GM23338 (cell line): ENCODE data around the gene MPZL1. TPM values are rescaled to one million over a fixed set of nuclear protein-coding genes. Genes with fewer than 3 reads are reported as not detected.

Source experiments
- ATAC-seq: fragments of 200-7000 bp; cut with Tn5 transposase; 3 replicates; pipeline ENCODE4 v1.9.1; 2020
- DNase-seq: peaks from one replicate; pipeline ENCODE4 v3.0.0-alpha.2; 2015; ENCODE audit warnings: low spot score
- H2AFZ ChIP-seq: fragments of 200-600 bp; sonication (generic); 2 replicates; pipeline ENCODE4 v1.8.0; 2016; ENCODE audit warnings: antibody characterized with exemption, mild to moderate bottlenecking, moderate library complexity
- H3F3A ChIP-seq: fragments of 200-600 bp; sonication (generic); replicated peaks from 2 replicates; pipeline ENCODE4 v1.8.0; 2017; ENCODE audit warnings: antibody characterized with exemption, mixed run types, low read depth
- H3K27ac ChIP-seq: fragments of 200-600 bp; sonication (generic); 2 replicates; pipeline ENCODE4 v1.6.1; 2016; ENCODE audit warnings: low read depth
- H3K27me3 ChIP-seq: fragments of 200-600 bp; sonication (generic); 2 replicates; pipeline ENCODE4 v1.8.0; 2016; ENCODE audit warnings: mild to moderate bottlenecking, mixed run types, moderate library complexity; ENCODE audit not compliant: insufficient read depth
- H3K36me3 ChIP-seq: fragments of 200-600 bp; sonication (generic); 2 replicates; pipeline ENCODE4 v1.8.0; 2016; ENCODE audit warnings: mild to moderate bottlenecking; ENCODE audit not compliant: insufficient read depth
- H3K4me1 ChIP-seq: fragments of 200-600 bp; sonication (generic); 2 replicates; pipeline ENCODE4 v1.8.0; 2016; ENCODE audit warnings: mild to moderate bottlenecking, moderate library complexity; ENCODE audit not compliant: insufficient read depth
- H3K4me2 ChIP-seq: fragments of 200-600 bp; sonication (generic); 2 replicates; pipeline ENCODE4 v1.7.1; 2017; ENCODE audit warnings: mixed run types
- H3K4me3 ChIP-seq: fragments of 200-600 bp; sonication (generic); 2 replicates; pipeline ENCODE4 v1.6.1; 2016; ENCODE audit warnings: mixed run types
- H3K79me2 ChIP-seq: fragments of 200-600 bp; sonication (generic); replicated peaks from 2 replicates; pipeline ENCODE4 v1.8.0; 2017; ENCODE audit warnings: mild to moderate bottlenecking; ENCODE audit not compliant: insufficient read depth
- H3K9me2 ChIP-seq: fragments of 200-600 bp; sonication (generic); 2 replicates; pipeline ENCODE4 v1.8.0; 2017; ENCODE audit not compliant: insufficient read depth
- H4K20me1 ChIP-seq: fragments of 200-600 bp; sonication (generic); replicated peaks from 2 replicates; pipeline ENCODE4 v1.8.0; 2017; ENCODE audit warnings: mild to moderate bottlenecking; ENCODE audit not compliant: insufficient read depth
- H3K27ac Mint-ChIP-seq: 2 replicates; pipeline ENCODE4 v1.8.0; 2020; ENCODE audit warnings: inconsistent platforms, mild to moderate bottlenecking, moderate library complexity, mixed read lengths
- H3K27me3 Mint-ChIP-seq: 3 replicates; pipeline ENCODE4 v1.8.0; 2022; ENCODE audit warnings: low read depth, mild to moderate bottlenecking, moderate library complexity, mixed read lengths, inconsistent platforms; ENCODE audit not compliant: insufficient read depth, poor library complexity
- H3K36me3 Mint-ChIP-seq: 3 replicates; pipeline ENCODE4 v1.8.0; 2021; ENCODE audit warnings: low read depth, mild to moderate bottlenecking, inconsistent platforms, moderate library complexity, mixed read lengths
- H3K4me1 Mint-ChIP-seq: 3 replicates; pipeline ENCODE4 v1.8.0; 2020; ENCODE audit warnings: mild to moderate bottlenecking, inconsistent platforms, mixed read lengths
- H3K4me3 Mint-ChIP-seq: 3 replicates; pipeline ENCODE4 v1.8.0; 2021; ENCODE audit warnings: moderate library complexity, mild to moderate bottlenecking, inconsistent platforms, mixed read lengths
- H3K9me3 Mint-ChIP-seq: 3 replicates; pipeline ENCODE4 v1.8.0; 2020; ENCODE audit warnings: moderate library complexity, mild to moderate bottlenecking, inconsistent platforms, mixed read lengths
- CREB1 ChIP-seq: fragments of 250-450 bp; sonication (Bioruptor Pico); IDR thresholded peaks from 2 replicates; pipeline ENCODE4 v1.5.0; 2020; ENCODE audit warnings: low read depth, mild to moderate bottlenecking, moderate library complexity
- EZH2 ChIP-seq: fragments of 200-600 bp; sonication (generic); IDR thresholded peaks from one replicate; pipeline ENCODE4 v1.8.0; 2017; ENCODE audit warnings: antibody characterized with exemption, mild to moderate bottlenecking, low read depth; ENCODE audit not compliant: unreplicated experiment
- NANOG ChIP-seq: IDR thresholded peaks from 2 replicates; pipeline ENCODE4 v1.6.1; 2016; ENCODE audit warnings: antibody characterized with exemption, borderline replicate concordance
- POLR2AphosphoS5 ChIP-seq: IDR thresholded peaks from 2 replicates; pipeline ENCODE4 v1.6.1; 2016; ENCODE audit warnings: antibody characterized with exemption, low read depth
- STAT1 ChIP-seq: IDR thresholded peaks from one replicate; pipeline ENCODE4 v1.6.1; 2016; ENCODE audit warnings: antibody characterized with exemption; ENCODE audit not compliant: unreplicated experiment
- ZNF114 ChIP-seq: fragments of 250-450 bp; sonication (Bioruptor Pico); IDR thresholded peaks from 2 replicates; pipeline ENCODE4 v1.5.0; 2020; ENCODE audit warnings: mild to moderate bottlenecking, moderate library complexity
- ZNF331 ChIP-seq: fragments of 250-450 bp; sonication (Bioruptor Pico); IDR thresholded peaks from 2 replicates; pipeline ENCODE4 v1.5.0; 2020; ENCODE audit warnings: low read depth, mild to moderate bottlenecking, moderate library complexity
- ZNF462 ChIP-seq: fragments of 250-450 bp; sonication (Bioruptor Pico); IDR thresholded peaks from 2 replicates; pipeline ENCODE4 v1.5.0; 2020; ENCODE audit warnings: mild to moderate bottlenecking, moderate library complexity
- polyA plus RNA-seq: library from polyadenylated mRNA; unstranded; fragments of >200 nt; fragmentation: Nextera tagmentation; extraction: Ambion mirVana; gene quantifications from 2 replicates; pipeline ENCODE4 v1.2.1, GENCODE V29; 2016
- total RNA-seq: library from RNA; depleted of rRNA; stranded (reverse); fragments of >200 nt; shearing (Covaris generic); gene quantifications from 2 replicates; pipeline ENCODE4 v1.2.3, GENCODE V29; 2014
- TF ChIP-seq, protein P1 (sequence below): IDR thresholded peaks from 2 replicates; pipeline ENCODE4 v1.6.1; 2016; ENCODE audit warnings: antibody characterized with exemption
- TF ChIP-seq, protein P2 (sequence below), 2 experiments: fragments of 200-600 bp in 1 of 2; sonication (generic) in 1 of 2; conservative IDR thresholded peaks; 2 replicates each; pipeline versions ENCODE4 v1.5.1 to v1.6.1; 2016 to 2017; ENCODE audit warnings: antibody characterized with exemption in 2 of 2, low read depth in 2 of 2, mild to moderate bottlenecking in 2 of 2, moderate library complexity in 1 of 2

Gene MPZL1
- total and polyA plus RNA-seq, 2 experiments from 2014 or later: 35.1 to 85.1 TPM

- TF ChIP-seq ZNF462 (CRISPR knock-in tag): no peak
Observed at GRCh38 chr1:167714098-167714438, 7.7 kb upstream of the MPZL1 start (continued).

DNA sequence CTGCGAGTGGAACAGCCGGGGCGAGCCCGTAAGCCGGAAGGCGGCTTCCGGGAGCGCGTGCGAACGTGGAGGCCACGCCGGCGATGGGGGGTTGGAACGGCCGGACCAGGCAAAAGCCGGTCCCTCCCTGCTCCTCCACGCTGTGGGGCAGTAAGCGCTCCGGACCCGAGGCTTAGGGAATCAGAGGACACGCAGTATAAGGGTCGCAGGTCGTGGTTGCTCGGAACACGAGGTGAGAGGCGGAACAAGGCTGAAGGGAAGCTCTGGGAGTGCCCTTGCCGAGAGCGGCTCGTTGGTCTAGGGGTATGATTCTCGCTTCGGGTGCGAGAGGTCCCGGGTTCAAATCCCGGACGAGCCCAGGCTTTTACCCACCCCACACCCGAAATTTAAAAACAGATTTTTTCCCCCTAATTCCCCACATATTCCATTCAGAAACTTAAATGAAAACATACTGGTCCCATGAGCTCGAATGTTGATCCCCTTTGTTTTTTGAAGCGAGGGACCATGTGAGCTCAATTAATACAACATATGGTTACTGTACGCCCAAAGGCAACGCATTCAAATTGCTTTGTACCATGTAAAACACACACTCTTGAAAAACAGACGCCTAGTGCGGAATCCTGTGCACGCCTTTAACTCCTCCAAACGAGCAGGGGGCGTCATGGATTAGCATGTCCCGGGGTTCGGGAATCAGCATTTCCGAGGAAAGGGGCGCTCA is 7.2 kb upstream of the MPZL1 start:
- Histone ChIP-seq H3K36me3 (no peaks in the 10 kb centered on the region), H4K20me1 (no peaks in the 10 kb centered on the region), H3F3A (0 out of 2 replicates have a peak, but pooled peaks cover 4% of the 10 kb centered on the region), H3K9me2 (no peaks in the 10 kb centered on the region), H3K4me1 (peaks cover 28% of the 10 kb centered on the region), H3K27me3 (peaks cover 28% of the 10 kb centered on the region), H2AFZ (peak overlapping the region; percentile 99), H3K27ac (no peak overlapping the region), H3K79me2 (no peaks in the 10 kb centered on the region), H3K4me2 (peak overlapping the region; percentile 95), H3K4me3 (peak overlapping the region; percentile 82)
- Mint-ChIP-seq H3K36me3 (peaks cover 8% of the 10 kb centered on the region), H3K27me3 (peaks cover 29% of the 10 kb centered on the region), H3K4me3 (peak overlapping the region; percentile 94), H3K9me3 (peaks cover 9% of the 10 kb centered on the region), H3K27ac (peak overlapping the region; percentile 80; the same call in 1 of the 2 replicates), H3K4me1 (peaks cover 14% of the 10 kb centered on the region)
- ATAC-seq (peak; percentile 53), DNase-seq (peak; percentile 80)
- TF ChIP-seq EZH2 (no peak), POLR2AphosphoS5 (no peak), ZNF114 (0 out of 2 replicates have a peak, but pooled peaks have one; percentile 31), ZNF331 (no peak), STAT1 (no peak), CREB1 (CRISPR knock-in tag) (no peak), NANOG (no peak)
- TF ChIP-seq, protein P1, sequence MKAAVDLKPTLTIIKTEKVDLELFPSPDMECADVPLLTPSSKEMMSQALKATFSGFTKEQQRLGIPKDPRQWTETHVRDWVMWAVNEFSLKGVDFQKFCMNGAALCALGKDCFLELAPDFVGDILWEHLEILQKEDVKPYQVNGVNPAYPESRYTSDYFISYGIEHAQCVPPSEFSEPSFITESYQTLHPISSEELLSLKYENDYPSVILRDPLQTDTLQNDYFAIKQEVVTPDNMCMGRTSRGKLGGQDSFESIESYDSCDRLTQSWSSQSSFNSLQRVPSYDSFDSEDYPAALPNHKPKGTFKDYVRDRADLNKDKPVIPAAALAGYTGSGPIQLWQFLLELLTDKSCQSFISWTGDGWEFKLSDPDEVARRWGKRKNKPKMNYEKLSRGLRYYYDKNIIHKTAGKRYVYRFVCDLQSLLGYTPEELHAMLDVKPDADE: peak; percentile 55
- TF ChIP-seq, protein P2, sequence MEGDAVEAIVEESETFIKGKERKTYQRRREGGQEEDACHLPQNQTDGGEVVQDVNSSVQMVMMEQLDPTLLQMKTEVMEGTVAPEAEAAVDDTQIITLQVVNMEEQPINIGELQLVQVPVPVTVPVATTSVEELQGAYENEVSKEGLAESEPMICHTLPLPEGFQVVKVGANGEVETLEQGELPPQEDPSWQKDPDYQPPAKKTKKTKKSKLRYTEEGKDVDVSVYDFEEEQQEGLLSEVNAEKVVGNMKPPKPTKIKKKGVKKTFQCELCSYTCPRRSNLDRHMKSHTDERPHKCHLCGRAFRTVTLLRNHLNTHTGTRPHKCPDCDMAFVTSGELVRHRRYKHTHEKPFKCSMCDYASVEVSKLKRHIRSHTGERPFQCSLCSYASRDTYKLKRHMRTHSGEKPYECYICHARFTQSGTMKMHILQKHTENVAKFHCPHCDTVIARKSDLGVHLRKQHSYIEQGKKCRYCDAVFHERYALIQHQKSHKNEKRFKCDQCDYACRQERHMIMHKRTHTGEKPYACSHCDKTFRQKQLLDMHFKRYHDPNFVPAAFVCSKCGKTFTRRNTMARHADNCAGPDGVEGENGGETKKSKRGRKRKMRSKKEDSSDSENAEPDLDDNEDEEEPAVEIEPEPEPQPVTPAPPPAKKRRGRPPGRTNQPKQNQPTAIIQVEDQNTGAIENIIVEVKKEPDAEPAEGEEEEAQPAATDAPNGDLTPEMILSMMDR (conservative IDR thresholded peaks at IDR 0.05; ENCODE audit: low read depth in 2 of 2): peak in 1 of 2 experiments; percentile 28; a peak in 1 of 4 replicates
